ENCODE measurements around the gene TNPO1. TPM values are rescaled to one million over a fixed set of nuclear protein-coding genes. Genes with fewer than 3 reads are reported as not detected.
A peak's percentile ranks its signal among the peaks of the same experiment; 100 is the strongest.

The TNPO1 gene
- total RNA-seq, 4 donors from 2014 or later, result 96.8 to 130 (median 111) TPM

GRCh38 chr5:72821776-72822175 lies 5.3 kb downstream of the TNPO1 start:
- in situ Hi-C loops (cut with MboI; ENCODE audit: low sequenced_read_pairs in 4 of 4), result loop anchor here in 3 of 4 donors (25.0 kb wide), 3 partner anchors 209 to 684 kb away; no protein-coding TSS in a partner anchor
- Histone ChIP-seq H3K4me1 (peaks cover 47 to 64% of the 10 kb centered on the region in 2 donors), H3K27ac (peak overlapping the region; percentile 16 to 42 (median 24)), H3K36me3 (no peaks in the 10 kb centered on the region), H3K4me3 (no peak overlapping the region), H3K27me3 (no peaks in the 10 kb centered on the region), H3K9me3 (no peaks in the 10 kb centered on the region)
- intact Hi-C loops (cut with DNase I; ENCODE audit: low total_unique reads), result no loop called here
- no peak for ATAC-seq
- DNase-seq, result no peak
- no peak for TF ChIP-seq CTCF (IDR thresholded peaks at IDR 0.05 in 4 of 5, conservative IDR thresholded peaks at IDR 0.05 in 1 of 5)
- TF ChIP-seq POLR2A (IDR thresholded peaks at IDR 0.05), result no peak

GRCh38 chr5:72822944-72823343 lies 6.5 kb downstream of the TNPO1 start:
- peak overlapping the region in 1 of 4 donors; percentile 30 for H3K4me3 ChIP-seq
- no peaks in the 10 kb centered on the region for H3K36me3 ChIP-seq
- no peaks in the 10 kb centered on the region for H3K27me3 ChIP-seq
- peak in 1 of 2 donors; percentile 24 for ATAC-seq
- H3K27ac ChIP-seq, result peak overlapping the region in 1 of 4 donors; percentile 42
- H3K4me1 ChIP-seq, result peaks cover 56 to 62% of the 10 kb centered on the region in 2 donors
- TF ChIP-seq CTCF (IDR thresholded peaks at IDR 0.05 in 4 of 5, conservative IDR thresholded peaks at IDR 0.05 in 1 of 5) (no peak), POLR2A (IDR thresholded peaks at IDR 0.05) (no peak)
- DNase-seq, result no peak
- intact Hi-C loops (cut with DNase I; ENCODE audit: low total_unique reads) (no loop called here), in situ Hi-C loops (cut with MboI; ENCODE audit: low sequenced_read_pairs in 4 of 4) (loop anchor here in 3 of 4 donors (25.0 kb wide), 3 partner anchors 211 to 686 kb away; no protein-coding TSS in a partner anchor)
- H3K9me3 ChIP-seq, result no peaks in the 10 kb centered on the region

GRCh38 chr5:72829707-72830106 lies 13.2 kb downstream of the TNPO1 start:
- H3K9me3 ChIP-seq, result no peaks in the 10 kb centered on the region
- intact Hi-C loops (cut with DNase I; ENCODE audit: low total_unique reads) (no loop called here), in situ Hi-C loops (cut with MboI; ENCODE audit: low sequenced_read_pairs in 4 of 4) (loop anchor here in 1 of 4 donors (25.0 kb wide), 1 partner anchor 467 kb away; no protein-coding TSS in a partner anchor)
- ATAC-seq (no peak), DNase-seq (no peak)
- TF ChIP-seq POLR2A (IDR thresholded peaks at IDR 0.05), result no peak
- TF ChIP-seq CTCF (IDR thresholded peaks at IDR 0.05 in 4 of 5, conservative IDR thresholded peaks at IDR 0.05 in 1 of 5), result no peak
- H3K36me3 ChIP-seq, result no peaks in the 10 kb centered on the region
- H3K27me3 ChIP-seq, result no peaks in the 10 kb centered on the region
- H3K4me1 ChIP-seq, result peaks cover 44 to 68% of the 10 kb centered on the region in 2 donors
- peak overlapping the region in 1 of 4 donors; percentile 33 for H3K27ac ChIP-seq
- no peak overlapping the region for H3K4me3 ChIP-seq

- Histone ChIP-seq H3K27me3 (no peaks in the 10 kb centered on the region), H3K9me3 (no peaks in the 10 kb centered on the region), H3K27ac (no peak overlapping the region), H3K4me3 (no peak overlapping the region), H3K36me3 (no peaks in the 10 kb centered on the region), H3K4me1 (peaks cover 47 to 65% of the 10 kb centered on the region in 2 donors)
- intact Hi-C loops (cut with DNase I; ENCODE audit: low total_unique reads), result no loop called here
- no peak for TF ChIP-seq POLR2A (IDR thresholded peaks at IDR 0.05)
- TF ChIP-seq CTCF (IDR thresholded peaks at IDR 0.05 in 4 of 5, conservative IDR thresholded peaks at IDR 0.05 in 1 of 5), result no peak
- ATAC-seq, result no peak
- DNase-seq, result no peak
- in situ Hi-C loops (cut with MboI; ENCODE audit: low sequenced_read_pairs in 4 of 4), result loop anchor here in 1 of 4 donors (25.0 kb wide), 1 partner anchor 468 kb away; no protein-coding TSS in a partner anchor
These were observed 13.9 kb downstream of the TNPO1 start for GRCh38 chr5:72830362-72830761.
